ENCODE measurements around the gene GNL1.
"Not testable (repeated sequence)": the region's sequence is repeated elsewhere in the genome, so short reads cannot be mapped to it uniquely, and the experiment has no call there.

Gene GNL1

DNA sequence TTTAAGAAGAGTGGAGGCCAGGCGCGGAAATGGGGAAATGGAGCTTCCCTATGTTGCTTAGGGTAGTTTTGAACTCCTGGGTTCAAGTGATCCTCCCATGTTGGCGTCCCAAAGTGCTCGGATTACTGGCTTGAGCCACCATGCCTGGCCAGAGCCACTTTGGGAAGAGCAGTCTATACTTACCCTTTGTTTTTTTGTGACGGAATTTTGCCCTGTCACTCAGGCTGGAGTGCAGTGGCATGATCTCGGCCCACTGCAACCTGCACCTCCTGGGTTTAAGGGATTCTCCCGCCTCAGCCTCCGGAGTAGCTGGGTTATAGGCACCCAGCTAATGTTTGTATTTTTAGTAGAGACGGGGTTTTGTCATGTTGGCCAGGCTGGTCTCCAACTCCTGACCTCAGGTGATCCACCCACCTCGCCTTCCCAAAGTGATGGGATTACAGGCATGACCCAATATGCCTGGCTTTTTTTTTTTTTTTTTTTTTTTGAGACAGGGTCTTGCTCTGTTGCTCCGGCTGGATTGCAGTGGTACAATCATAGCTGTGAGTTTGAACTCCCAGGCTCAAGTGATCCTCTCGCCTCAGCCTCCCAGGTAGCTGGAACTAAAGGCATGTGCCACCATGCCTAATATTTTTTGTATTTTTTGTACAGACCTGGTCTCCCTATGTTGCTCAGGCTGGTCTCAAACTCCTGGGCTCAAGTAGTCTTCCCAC lies 42.8 kb upstream of the GNL1 start:
- no peak overlapping the region for H3K4me3 ChIP-seq (ENCODE audit: low read length)
- TF ChIP-seq CTCF (conservative IDR thresholded peaks at IDR 0.05; ENCODE audit: low read length): no peak
- DNase-seq (ENCODE audit: low read depth): no peak

DNA sequence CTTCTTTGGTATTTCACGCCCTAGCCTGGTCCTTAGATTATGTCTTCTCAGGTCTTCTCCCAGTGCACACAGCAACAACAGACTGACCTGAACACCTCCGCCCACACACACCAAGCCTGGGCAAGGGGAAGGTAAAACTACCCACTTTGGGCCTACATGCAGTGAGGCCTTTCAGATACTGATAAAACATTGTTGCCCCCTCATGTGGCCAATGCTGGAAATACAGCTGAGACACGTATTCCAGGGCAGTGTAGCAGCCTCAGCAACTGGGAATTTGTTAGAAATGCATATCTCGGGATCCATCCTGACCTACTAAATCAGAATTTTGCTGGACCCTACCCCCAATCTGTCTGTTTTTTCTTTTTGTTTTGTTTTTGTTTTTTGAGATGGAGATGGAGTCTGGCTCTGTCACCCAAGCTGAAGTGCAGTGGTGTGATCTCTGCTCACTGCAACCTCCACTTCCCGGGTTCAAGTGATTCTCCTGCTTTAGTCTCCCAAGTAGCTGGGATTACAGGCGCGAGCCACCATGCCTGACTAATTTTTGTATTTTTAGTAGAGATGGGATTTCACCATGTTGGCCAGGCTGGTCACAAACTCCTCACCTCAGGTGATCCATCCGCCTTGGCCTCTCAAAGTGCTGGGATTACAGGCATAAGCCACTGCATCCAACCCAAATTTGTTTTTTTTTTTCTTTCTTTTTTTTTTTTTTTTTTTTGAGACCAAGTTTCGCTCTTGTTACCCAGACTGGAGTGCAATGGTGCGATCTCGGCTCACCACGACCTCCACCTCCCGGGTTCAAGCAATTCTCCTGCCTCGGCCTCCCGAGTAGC lies 41.2 kb upstream of the GNL1 start:
- peak; percentile 71 for DNase-seq (ENCODE audit: low read depth)
- peak; percentile 84 for TF ChIP-seq CTCF (conservative IDR thresholded peaks at IDR 0.05; ENCODE audit: low read length)
- not testable (repeated sequence) for H3K4me3 ChIP-seq (ENCODE audit: low read length)

GRCh38 chr6:30592287-30592686 lies 36.0 kb upstream of the GNL1 start:
- DNase-seq (ENCODE audit: low read depth): no peak
- TF ChIP-seq CTCF (conservative IDR thresholded peaks at IDR 0.05; ENCODE audit: low read length): no peak
- no peak overlapping the region for H3K4me3 ChIP-seq (ENCODE audit: low read length)

DNA sequence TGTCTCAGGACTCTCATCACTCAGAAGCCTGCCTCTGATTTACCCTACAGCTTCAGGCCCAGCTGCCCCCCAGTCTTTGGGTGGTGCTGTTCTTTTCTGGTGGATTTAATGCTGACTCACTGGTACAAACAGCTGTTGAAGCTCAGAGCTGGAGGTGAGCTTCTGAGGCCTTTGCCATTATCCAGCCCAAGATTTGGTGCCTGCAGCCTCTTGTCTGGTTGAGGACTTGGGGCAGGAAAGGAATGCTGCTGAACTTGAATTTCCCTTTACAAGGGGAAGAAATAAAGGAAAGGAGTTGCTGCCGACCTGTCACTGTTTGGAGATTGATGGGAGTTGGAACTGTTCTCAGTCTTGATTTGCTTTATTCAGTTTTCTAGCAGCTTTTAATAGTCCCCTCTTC lies 34.7 kb upstream of the GNL1 start:
- peak; percentile 50 for DNase-seq (ENCODE audit: low read depth)
- TF ChIP-seq CTCF (conservative IDR thresholded peaks at IDR 0.05; ENCODE audit: low read length): no peak
- H3K4me3 ChIP-seq (ENCODE audit: low read length): no peak overlapping the region

GRCh38 chr6:30590509-30590908 lies 34.2 kb upstream of the GNL1 start:
- no peak overlapping the region for H3K4me3 ChIP-seq (ENCODE audit: low read length)
- TF ChIP-seq CTCF (conservative IDR thresholded peaks at IDR 0.05; ENCODE audit: low read length): no peak
- no peak for DNase-seq (ENCODE audit: low read depth)

DNA sequence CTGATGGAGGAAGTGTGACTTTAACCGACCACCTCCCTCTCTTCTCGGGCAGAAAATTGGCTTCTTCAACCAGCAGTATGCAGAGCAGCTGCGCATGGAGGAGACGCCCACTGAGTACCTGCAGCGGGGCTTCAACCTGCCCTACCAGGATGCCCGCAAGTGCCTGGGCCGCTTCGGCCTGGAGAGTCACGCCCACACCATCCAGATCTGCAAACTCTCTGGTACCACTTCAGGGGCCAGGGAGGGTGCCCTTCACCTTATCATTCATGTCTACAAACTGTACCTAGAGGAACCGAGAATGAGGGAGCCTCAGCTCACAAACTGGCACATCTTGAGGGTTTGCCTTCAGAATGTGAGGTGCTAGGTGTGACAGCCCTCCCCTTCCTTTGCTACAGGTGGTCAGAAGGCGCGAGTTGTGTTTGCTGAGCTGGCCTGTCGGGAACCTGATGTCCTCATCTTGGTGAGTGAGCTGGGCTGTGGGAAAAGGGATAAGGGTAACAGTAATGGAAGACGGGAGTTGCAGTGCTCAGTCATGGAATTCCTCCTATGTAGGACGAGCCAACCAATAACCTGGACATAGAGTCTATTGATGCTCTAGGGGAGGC lies 33.6 kb upstream of the GNL1 start:
- no peak overlapping the region for H3K4me3 ChIP-seq (ENCODE audit: low read length)
- no peak for DNase-seq (ENCODE audit: low read depth)
- TF ChIP-seq CTCF (conservative IDR thresholded peaks at IDR 0.05; ENCODE audit: low read length): no peak

Data from AG10803 (cell line).